GM20431 (cell line): Measurements from ENCODE around the gene YWHAG.
"Not testable (repeated sequence)": the region's sequence is repeated elsewhere in the genome, so short reads cannot be mapped to it uniquely, and the experiment has no call there.

Experiments used
- in situ Hi-C: fragments of 300-500 bp; cut with MseI, MboI; formaldehyde crosslinking; loops from one replicate; pipeline ENCODE4 v1.15.0; 2020; ENCODE audit warnings: low sequenced_read_pairs; ENCODE audit not compliant: unreplicated experiment

Gene YWHAG

DNA sequence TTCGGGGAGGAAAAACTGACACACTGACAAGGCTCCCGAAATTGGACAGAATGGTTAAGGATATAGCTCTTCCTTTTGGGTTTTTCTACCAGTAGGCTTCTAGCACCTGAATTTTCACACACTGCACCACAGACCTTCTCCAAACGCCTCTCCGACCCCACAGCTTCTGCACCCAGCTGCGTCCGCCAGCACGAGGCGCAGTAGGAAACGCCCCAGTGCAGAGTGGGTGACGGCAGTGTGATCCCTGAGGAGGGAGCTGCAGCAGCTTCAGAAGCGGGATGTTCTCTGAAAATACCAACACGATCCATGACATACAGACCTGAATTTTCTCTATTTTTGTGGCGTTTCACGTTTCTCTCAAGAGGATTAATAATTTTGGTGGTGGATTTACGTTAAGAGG is 30.4 kb downstream of the YWHAG start:
- in situ Hi-C loops = no loop called here

DNA sequence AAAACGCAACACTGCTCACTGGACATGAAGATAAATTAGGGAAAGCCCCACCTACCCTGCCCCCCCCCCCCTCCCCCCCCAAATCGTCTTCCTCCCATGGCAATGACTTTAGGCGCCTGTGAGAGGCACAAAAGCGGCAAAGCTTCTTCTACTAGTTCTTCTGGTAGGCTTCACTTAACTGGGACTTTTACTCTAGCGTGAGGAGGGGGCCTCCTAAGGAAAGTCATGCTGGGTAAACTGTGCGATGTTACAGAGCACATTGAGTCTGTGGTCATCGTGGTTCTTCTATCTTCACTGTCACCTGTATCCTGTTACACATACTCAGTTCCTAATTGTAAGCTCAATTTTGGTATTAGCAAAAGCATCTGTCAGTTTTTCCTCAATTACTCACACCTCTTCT is 31.2 kb downstream of the YWHAG start:
- in situ Hi-C loops = no loop called here

DNA sequence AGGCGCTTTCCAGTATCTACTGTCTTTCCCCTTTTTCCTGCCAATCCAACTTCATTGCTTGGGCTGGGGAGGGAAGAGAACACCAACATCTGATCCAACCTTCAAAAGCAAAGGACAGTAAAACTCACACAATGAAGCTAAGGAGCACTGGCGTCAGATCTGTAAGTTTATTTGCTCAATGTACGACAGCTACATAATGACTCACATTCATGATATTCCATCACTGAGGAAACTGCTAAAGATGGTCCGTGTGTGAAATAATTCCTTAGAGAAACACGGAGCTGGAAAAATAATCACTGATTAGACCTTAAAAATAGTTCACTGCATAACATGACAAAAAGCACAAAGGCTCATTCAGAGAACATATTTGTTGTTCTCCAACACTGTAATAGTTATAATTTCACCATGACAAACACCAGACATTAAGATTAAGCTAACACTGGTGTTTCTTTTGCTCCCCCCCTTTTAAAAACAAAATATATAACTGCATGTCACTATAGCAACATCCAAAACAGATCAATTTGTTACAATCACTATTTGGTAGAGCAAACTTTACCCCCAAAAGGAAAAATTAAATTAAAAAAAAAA is 32.1 kb downstream of the YWHAG start:
- in situ Hi-C loops = no loop called here

DNA sequence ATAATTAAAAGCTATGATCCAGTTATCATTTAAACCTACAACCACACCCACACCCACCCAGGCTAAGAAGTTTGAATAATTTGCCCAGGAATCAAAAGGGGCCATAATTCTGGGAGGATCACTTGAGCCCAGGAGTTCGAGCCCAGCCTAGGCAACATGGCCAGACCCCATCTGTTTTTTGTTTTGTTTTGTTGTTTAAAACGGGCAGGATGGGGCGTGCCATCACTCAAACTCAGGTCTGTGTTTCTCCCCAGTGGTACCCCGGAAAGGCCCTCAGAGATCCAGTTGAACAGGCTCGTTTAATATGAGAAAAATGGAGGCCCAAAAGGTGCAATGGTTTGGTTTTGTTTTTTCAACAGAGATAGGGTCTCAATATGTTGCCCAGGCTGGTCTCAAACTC is 33.0 kb downstream of the YWHAG start:
- in situ Hi-C loops = no loop called here

DNA sequence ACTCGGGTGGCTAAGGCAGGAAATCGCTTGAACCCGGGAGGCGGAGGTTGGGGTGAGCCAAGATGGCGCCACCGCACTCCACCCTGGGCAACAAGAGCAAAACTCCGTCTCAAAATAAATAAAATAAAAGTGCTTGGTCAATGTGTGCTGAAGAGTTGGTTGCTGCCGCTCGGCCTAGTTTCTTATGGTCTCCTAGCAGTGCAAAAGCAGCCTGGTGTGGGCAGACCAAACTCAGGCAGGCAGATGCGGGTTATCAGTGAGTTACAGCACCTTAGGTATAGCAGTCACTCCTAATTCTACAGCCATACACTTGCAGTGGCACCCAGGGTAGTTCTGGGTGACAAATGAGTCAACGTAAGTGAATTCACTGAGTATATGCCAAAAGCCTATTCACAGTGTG is 33.7 kb downstream of the YWHAG start:
- in situ Hi-C loops = no loop called here

DNA sequence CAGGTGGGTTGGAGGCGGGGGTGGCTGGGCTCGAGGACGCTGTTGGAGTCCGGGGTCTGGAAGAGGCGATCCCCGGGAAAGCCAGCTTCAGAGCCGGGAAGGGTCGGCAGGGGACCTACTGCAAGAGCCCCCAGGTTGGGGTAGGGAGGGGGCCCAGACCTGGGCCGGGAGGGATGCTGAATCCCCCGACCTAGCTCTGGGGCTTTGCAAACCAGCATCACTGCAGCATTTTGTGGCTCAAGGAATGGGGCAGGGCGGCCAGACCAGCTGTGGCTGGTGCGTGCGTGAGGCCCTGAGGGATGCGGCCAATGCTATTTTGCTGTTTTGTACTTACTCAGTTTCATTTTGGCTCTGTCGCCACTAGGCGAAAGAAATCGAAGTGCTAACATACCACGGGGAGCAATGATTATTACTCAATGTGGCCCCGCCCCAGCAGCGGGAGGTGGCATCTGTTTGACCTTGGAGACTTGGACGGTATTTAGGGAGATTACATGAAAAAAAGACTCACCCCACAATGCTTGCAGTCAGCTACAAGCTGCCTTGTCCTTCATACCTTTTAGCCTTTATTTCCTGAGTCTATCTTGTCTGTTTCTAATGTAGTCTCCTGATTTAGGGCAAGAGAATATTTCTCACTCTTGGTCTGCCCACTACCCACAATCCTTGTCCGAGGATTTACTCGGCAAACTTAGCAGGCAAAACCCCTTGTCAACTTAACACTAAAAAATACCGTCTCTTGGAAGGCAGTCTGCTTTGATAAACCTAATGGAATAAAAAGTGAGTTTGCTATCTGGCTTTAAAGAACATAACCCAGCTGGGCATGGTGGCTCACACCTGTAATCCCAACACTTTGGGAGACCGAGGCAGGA is 40.1 kb downstream of the YWHAG start:
- in situ Hi-C loops = loop anchor here (10.0 kb wide), 1 partner anchor 144 kb away; no protein-coding TSS in a partner anchor

DNA sequence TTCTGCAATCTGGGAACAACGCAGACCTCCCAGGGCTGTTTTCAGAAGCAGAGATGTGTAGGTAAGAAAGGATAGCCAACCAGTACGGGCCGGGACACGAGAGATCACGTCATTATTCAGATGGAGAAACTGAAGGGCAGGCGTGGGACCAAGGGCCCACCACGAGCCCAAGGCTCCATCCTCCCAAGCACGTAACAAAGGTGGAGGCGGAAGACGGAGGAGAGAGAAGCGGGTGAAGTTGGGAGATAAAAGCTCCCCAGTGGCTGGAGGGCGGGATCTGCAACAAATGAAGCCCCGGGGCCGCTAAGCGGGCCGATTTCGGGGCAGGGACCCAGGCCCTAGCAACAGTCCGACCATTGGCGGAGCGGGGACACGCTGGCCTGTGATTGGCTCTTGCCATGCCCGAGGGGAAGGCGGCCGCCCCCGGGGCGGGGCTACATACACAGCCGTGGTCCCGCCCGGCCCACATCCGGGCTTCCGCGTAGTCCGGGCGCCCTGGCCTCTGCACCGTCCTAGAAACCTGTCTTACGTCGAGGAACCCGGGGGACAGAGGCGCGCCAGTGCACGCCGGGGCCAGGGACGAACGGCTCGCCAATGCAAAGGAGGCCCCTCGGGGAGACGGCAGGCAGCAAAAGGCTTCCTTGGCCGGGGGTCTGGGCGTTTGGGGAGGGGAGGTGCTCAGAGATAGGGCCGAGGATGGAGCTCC is 40.9 kb downstream of the YWHAG start:
- in situ Hi-C loops = loop anchor here (10.0 kb wide), 1 partner anchor 143 kb away; no protein-coding TSS in a partner anchor

DNA sequence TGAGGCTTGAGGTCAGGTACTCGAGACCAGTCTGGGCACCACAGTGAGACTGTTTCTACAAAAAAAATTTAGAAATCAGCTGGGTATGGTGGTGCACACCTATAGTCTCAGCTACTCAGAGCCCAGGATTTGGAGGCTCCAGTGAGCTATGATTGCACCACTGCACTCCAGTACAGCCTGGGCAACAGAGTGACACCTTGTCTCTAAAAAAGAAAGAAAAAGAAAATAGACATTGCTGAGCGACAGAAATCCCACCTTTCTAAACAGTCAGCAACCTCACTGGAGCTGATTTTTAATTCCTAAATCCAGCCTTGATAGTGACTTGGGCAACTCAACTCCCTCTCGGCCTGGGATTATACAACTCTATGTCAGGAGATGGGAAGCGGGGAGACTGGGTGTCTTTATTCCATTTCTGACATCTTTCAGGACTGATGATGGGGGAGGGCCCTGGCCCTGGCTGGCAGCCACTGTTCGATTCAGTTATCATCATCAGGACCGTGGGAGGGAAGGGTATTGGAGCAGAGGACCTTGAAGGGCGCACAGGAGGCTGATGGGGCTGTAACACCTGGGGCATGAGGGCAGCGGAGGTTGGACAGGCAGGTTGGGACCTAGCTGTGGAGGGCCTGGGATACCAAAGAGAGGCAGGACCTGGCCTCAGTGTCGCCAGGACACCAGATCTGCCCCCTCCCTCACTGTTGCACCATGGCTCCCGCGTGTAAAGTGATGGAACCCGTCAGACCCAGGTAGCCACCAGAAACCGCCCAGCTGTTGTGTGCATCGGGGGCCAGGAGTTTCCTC is 41.6 kb downstream of the YWHAG start:
- in situ Hi-C loops = loop anchor here (10.0 kb wide), 1 partner anchor 142 kb away; no protein-coding TSS in a partner anchor

DNA sequence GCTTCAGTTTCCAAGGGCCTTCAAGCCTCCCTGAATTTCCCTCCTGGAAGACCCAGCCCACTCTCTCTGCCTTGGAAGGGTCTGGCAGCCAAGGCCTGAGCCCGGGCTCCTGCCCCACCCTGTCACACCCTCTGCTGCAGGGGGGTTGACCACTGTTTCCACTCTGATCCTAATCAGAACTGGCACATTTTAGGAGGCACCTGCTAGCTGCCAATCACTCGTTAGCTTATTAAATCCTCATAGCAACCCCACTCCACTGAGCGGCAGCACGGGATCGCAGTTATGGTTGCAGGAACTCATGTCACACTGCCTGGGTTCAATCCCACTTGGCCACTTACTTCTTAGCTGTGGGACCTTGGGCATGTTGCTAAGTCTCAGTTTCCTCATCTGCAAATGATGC is 43.4 kb downstream of the YWHAG start:
- in situ Hi-C loops = loop anchor here (10.0 kb wide), 1 partner anchor 141 kb away; no protein-coding TSS in a partner anchor

DNA sequence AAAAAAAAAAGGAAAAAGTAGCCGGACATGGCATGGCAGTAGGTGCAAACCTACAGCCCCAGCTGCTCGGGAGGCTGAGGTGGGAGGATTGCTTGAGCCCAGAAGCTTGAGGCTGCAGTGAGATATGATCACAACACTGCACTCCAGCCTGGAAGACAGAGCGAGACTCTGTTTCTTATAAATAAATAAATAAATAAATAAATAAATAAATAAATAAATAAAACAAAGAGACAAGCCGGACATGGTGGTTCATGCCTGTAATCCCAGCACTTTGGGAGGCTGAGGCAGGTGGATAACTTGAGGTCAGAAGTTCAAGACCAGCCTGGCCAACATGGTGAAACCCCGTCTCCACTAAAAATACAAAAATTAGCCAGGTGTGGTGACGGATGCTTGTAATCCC is 44.1 kb downstream of the YWHAG start:
- in situ Hi-C loops = loop anchor here (10.0 kb wide), 1 partner anchor 140 kb away; no protein-coding TSS in a partner anchor

DNA sequence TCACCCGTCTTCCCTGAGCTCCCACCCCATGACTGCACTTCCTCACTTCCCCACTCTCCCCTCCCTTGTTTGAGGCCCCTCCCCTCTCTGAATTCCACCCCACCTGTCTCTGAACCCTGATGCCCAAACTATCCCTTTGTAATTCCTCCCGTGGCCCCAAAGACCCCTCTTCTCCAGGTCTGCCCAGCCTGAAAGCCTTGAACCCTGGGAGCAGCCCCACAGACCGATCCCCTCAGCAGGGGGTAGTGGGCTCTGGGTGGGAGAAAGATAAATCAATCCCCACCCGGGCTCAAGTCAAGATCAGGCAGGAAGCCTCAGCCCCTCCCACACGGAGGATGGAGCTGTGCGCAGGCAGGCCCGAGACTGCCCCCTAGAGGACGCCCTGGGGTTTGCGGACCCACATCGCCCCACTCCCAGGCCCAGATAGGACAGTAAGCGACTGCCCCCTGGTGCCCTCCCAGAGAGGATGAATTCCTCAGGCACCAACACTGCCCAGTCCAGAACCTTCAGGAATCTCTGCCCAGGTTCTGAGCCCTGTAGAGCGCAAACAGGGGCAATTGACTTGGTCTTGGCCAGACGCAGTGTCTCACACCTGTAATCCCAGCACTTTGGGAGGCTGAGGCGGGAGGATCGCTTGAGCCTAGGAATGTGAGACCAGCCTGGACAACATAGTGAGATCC is 44.6 kb downstream of the YWHAG start:
- in situ Hi-C loops = loop anchor here (10.0 kb wide), 1 partner anchor 139 kb away; no protein-coding TSS in a partner anchor

DNA sequence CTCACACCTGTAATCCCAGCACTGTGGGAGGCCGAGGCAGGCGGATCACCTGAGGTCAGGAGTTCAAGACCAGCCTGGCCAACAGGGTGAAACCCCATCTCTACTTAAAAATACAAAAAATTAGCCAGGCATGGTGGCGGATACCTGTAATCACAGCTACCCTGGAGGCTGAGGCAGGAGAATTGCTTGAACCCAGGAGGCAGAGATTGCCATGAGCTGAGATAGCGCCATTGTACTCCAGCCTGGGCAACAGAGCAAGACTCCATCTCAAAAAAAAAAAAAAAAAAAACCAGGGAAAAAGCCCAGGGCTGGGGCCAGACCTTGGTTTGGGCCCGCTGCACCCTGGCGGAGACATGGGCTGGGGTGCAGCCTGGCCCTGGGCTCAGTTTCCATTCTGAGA is 47.0 kb downstream of the YWHAG start:
- in situ Hi-C loops = loop anchor here (10.0 kb wide), 1 partner anchor 137 kb away; no protein-coding TSS in a partner anchor

DNA sequence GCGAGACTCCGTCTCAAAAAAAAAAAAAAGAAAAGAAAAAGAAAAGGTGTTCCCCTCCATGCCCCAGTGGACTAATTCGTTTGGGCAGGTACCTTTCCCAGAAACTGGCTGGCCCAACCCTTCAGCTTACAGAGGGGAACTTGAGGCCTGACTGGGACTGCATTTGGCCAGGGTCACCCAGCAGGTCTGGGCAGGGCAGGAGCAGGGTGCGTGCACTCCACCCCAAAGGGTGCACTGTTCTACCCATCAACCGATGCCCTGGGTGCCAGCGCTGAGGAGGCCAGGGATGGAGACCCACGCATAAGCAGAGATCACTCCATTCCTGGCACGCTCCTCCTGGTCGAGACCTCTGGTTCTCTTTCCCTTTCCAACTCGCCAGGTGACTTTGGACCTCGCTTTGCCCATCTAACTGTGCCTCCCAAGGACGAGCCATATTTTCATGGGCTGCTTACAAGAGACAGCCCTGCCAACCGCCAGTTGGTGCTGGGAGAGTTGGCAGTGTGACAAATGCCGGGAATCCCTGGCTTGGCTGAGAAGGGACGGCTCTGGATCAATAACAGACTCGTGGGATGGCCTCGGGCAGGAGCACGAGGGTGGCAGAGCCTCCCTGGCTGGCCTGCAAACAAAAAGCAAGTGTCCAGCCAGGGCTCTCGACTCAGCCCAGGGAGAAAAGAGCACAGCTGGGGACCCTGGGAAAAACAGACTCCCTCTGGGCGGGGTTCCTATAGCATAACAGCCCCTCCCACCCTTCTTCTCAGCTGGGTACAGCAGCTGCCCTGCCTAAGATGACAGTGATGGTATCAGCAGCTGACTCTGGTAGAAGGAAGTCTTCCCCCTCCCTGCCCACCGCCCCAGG is 48.5 kb downstream of the YWHAG start:
- in situ Hi-C loops = loop anchor here (10.0 kb wide), 1 partner anchor 136 kb away; no protein-coding TSS in a partner anchor

DNA sequence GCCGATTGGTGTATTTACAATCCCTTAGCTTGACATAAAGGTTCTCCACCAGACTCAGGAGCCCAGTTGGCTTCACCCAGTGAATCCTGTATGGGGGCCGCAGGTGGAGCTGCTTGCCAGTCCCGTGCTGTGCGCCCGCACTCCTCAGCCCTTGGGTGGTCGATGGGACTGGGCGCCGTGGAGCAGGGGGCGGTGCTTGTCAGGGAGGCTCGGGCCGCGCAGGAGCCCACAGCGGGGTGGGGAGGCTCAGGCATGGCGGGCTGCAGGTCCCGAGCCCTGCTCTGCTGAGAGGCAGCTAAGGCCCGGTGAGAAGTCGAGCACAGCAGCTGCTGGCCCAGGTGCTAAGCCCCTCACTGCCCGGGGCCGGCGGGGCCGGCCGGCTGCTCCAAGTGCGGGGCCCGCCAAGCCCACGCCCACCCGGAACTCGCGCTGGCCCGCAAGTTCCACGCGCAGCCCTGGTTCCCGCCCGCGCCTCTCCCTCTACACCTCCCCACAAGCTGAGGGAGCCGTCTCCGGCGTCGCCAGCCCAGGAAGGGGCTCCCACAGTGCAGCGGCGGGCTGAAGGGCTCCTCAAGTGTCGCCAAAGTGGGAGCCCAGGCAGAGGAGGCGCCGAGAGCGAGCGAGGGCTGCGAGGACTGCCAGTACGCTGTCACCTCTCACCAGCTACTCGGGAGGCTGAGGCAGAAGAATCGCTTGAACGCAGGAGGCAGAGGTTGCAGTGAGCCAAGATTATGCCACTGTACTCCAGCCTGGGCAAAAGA is 49.3 kb downstream of the YWHAG start:
- in situ Hi-C loops = loop anchor here (10.0 kb wide), 1 partner anchor 135 kb away; no protein-coding TSS in a partner anchor

DNA sequence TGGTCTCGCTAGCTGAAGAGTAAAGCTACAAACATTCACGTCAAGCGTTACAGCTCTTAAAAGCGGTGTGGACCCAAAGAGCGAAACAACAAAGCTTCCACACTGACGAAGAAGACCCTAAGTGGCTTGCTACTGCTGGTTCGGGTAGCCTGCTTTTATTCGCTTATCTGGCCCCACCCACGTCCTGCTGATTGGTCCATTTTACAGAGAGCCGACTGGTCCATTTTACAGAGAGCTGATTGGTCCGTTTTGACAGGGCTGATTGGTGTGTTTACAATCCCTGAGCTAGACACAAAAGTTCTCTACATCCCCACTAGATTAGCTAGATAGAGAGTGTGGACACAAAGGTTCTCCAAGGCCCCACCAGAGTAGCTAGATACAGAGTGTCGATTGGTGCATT is 49.9 kb downstream of the YWHAG start:
- in situ Hi-C loops = not testable (repeated sequence)

DNA sequence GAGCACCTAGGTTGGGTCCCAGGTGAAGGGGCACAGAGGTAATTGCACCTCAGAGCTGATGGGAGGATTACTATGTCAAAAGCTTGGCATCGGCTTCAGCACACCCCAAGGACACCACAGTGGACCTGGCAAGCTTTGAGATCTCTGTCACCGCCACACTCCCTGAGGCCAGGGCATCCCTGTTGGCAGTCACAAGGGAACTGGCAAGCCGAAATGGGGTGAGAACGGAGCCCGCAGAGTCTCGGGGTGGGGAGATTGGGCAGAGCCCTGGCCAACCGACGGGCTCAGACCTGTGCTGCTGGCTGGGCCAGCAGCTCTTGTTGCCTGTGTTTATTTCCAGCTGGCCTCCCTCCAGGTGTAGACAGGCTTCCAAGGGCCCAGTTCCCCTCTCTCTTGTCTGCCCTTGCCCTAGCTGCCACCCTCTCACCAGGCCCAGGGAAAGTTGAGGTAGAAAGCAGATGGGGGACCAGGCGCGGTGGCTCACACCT is 53.9 kb downstream of the YWHAG start:
- in situ Hi-C loops = no loop called here
